HG03575 (cell line): ENCODE results near the gene TSC1.
"Not testable (repeated sequence)": the region's sequence is repeated elsewhere in the genome, so short reads cannot be mapped to it uniquely, and the experiment has no call there.

Experiments
- ATAC-seq: cut with Tn5 transposase; IDR thresholded peaks from one replicate; pipeline ENCODE4 v1.9.1; 2021; ENCODE audit not compliant: unreplicated experiment, insufficient number of reproducible peaks, low FRiP score; ENCODE audit errors: extremely low read depth

Gene TSC1

GRCh38 chr9:132944294-132945185, at the start of gene TSC1:
Gene TSC1 (minus strand): TSS chr9:132944616. CDS start chr9:132928872, 15,744 bp downstream.
- ATAC-seq, result no peak

- ATAC-seq, result no peak
These were observed 49.1 kb upstream of the TSC1 start for GRCh38 chr9:132993511-132993939.

- no peak for ATAC-seq
These were observed 47.2 kb upstream of the TSC1 start for GRCh38 chr9:132991351-132992300.

GRCh38 chr9:132990781-132991180, 46.4 kb upstream of the TSC1 start:
- ATAC-seq, result no peak

GRCh38 chr9:132989998-132990557, 45.7 kb upstream of the TSC1 start:
- ATAC-seq, result not testable (repeated sequence)

GRCh38 chr9:132989414-132989996, 45.1 kb upstream of the TSC1 start:
- ATAC-seq, result no peak

- ATAC-seq, result no peak
These were observed 44.5 kb upstream of the TSC1 start for GRCh38 chr9:132989014-132989310.

GRCh38 chr9:132988244-132989013, 44.0 kb upstream of the TSC1 start:
- no peak for ATAC-seq

GRCh38 chr9:132986640-132987620, 42.5 kb upstream of the TSC1 start:
- no peak for ATAC-seq

GRCh38 chr9:132986114-132986513, 41.7 kb upstream of the TSC1 start:
- ATAC-seq, result no peak

GRCh38 chr9:132985489-132985888, 41.1 kb upstream of the TSC1 start:
- ATAC-seq, result no peak

GRCh38 chr9:132985071-132985350, 40.6 kb upstream of the TSC1 start:
- no peak for ATAC-seq

- no peak for ATAC-seq
These were observed 40.0 kb upstream of the TSC1 start for GRCh38 chr9:132984202-132985070.

GRCh38 chr9:132983491-132984201, 39.2 kb upstream of the TSC1 start:
- ATAC-seq, result no peak

GRCh38 chr9:132982458-132982857, 38.0 kb upstream of the TSC1 start:
- ATAC-seq, result no peak

GRCh38 chr9:132980157-132980556, 35.7 kb upstream of the TSC1 start:
- ATAC-seq, result no peak
